Panc1 (cell line): ENCODE data around the gene CLPTM1L.
"Not testable (repeated sequence)": the region's sequence is repeated elsewhere in the genome, so short reads cannot be mapped to it uniquely, and the experiment has no call there.

Source experiments
- CTCF ChIP-seq: fragments of 450-650 bp; IDR thresholded peaks from 2 replicates; pipeline ENCODE4 v1.5.1; 2017; ENCODE audit warnings: mild to moderate bottlenecking
- POLR2AphosphoS5 ChIP-seq: IDR thresholded peaks from 2 replicates; pipeline ENCODE4 v1.6.1; 2012; ENCODE audit warnings: mild to moderate bottlenecking, low read depth, low read length, moderate library complexity
- TCF7L2 ChIP-seq: IDR thresholded peaks from 2 replicates; pipeline ENCODE4 v1.6.1; 2011; ENCODE audit warnings: mild to moderate bottlenecking, low read depth, low read length, inconsistent platforms
- TF ChIP-seq, protein P1 (sequence below), 2 experiments: IDR thresholded peaks; 2 replicates each; pipeline ENCODE4 v1.6.1; 2011 to 2012; ENCODE audit warnings: low read depth in 2 of 2, control low read depth in 1 of 2, low read length in 1 of 2, mild to moderate bottlenecking in 1 of 2, moderate library complexity in 1 of 2; ENCODE audit not compliant: insufficient read depth in 1 of 2

GRCh38 chr5:1342711-1343110 is 2.2 kb downstream of the CLPTM1L start:
- not testable (repeated sequence) for TF ChIP-seq CTCF, POLR2AphosphoS5, TCF7L2
- TF ChIP-seq, protein P1, sequence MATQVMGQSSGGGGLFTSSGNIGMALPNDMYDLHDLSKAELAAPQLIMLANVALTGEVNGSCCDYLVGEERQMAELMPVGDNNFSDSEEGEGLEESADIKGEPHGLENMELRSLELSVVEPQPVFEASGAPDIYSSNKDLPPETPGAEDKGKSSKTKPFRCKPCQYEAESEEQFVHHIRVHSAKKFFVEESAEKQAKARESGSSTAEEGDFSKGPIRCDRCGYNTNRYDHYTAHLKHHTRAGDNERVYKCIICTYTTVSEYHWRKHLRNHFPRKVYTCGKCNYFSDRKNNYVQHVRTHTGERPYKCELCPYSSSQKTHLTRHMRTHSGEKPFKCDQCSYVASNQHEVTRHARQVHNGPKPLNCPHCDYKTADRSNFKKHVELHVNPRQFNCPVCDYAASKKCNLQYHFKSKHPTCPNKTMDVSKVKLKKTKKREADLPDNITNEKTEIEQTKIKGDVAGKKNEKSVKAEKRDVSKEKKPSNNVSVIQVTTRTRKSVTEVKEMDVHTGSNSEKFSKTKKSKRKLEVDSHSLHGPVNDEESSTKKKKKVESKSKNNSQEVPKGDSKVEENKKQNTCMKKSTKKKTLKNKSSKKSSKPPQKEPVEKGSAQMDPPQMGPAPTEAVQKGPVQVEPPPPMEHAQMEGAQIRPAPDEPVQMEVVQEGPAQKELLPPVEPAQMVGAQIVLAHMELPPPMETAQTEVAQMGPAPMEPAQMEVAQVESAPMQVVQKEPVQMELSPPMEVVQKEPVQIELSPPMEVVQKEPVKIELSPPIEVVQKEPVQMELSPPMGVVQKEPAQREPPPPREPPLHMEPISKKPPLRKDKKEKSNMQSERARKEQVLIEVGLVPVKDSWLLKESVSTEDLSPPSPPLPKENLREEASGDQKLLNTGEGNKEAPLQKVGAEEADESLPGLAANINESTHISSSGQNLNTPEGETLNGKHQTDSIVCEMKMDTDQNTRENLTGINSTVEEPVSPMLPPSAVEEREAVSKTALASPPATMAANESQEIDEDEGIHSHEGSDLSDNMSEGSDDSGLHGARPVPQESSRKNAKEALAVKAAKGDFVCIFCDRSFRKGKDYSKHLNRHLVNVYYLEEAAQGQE (IDR thresholded peaks at IDR 0.05; ENCODE audit: insufficient read depth in 1 of 2, low read depth in 2 of 2, low read length in 1 of 2), result not testable (repeated sequence)
